Body of pancreas (tissue), 4 donors: ENCODE results near the gene KLHDC10.

ENCODE experiments used
- CTCF ChIP-seq, 7 experiments: fragments of 450-650 bp in 4 of 7; fragments of 200-600 bp in 3 of 7; sonication (generic) in 3 of 7; IDR thresholded peaks; one replicate each; pipeline ENCODE4 v1.5.1; 2016 to 2019; ENCODE audit warnings: antibody characterized with exemption in 7 of 7
- POLR2A ChIP-seq, 3 donors: fragments of 450-650 bp; IDR thresholded peaks; one replicate each; pipeline ENCODE4 v1.6.1; 2016; ENCODE audit warnings: antibody characterized with exemption in 3 of 3, mild to moderate bottlenecking in 2 of 3

GRCh38 chr7:130131964-130132875 is 61.9 kb downstream of the KLHDC10 start:
- TF ChIP-seq CTCF (IDR thresholded peaks at IDR 0.05) (no peak), POLR2A (IDR thresholded peaks at IDR 0.05) (no peak)
